Globus pallidus (tissue), 1 donor: ENCODE data around the gene CIDEB.

Source experiments
- DNase-seq: peaks from one replicate; pipeline ENCODE4 v3.0.0-alpha.2; 2015; ENCODE audit warnings: low spot score

CIDEB gene

DNA sequence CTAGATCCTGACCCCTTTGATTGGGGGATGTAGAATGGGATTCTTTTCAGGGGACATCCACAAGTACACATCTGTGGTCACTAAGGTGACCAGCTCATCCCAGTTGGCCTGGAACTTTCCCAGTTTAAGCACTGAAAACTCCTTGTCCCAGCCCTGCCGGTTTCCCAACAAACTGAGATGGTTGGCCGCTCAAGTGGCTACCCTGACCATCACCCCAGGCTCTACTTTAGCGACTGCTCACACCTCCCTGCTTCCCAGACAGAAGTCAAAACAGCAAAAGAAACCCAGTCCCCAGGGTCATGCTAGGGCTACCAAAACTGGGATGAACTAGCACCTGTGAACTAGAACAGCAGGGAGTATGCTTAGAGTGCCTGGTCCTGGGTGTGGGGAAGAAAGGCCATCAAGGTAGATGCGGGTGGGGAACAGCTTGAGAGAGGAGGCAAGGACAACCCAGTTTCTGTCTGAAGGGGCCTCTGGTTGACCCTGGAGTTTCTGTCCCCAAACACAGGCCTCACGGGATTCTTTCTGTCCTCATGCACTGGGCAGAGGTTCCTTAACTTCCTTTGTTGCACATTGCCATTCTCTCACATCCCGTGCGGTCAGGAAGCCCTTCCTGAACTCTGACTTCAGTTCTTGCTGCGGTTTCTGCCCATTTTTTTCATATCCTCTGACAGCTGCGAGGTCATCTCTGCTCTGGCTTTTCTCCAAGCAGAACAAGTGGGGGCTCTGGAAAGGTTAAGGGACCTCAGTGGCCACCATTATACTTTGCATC lies 5.1 kb upstream of the CIDEB start:
- no peak for DNase-seq

DNA sequence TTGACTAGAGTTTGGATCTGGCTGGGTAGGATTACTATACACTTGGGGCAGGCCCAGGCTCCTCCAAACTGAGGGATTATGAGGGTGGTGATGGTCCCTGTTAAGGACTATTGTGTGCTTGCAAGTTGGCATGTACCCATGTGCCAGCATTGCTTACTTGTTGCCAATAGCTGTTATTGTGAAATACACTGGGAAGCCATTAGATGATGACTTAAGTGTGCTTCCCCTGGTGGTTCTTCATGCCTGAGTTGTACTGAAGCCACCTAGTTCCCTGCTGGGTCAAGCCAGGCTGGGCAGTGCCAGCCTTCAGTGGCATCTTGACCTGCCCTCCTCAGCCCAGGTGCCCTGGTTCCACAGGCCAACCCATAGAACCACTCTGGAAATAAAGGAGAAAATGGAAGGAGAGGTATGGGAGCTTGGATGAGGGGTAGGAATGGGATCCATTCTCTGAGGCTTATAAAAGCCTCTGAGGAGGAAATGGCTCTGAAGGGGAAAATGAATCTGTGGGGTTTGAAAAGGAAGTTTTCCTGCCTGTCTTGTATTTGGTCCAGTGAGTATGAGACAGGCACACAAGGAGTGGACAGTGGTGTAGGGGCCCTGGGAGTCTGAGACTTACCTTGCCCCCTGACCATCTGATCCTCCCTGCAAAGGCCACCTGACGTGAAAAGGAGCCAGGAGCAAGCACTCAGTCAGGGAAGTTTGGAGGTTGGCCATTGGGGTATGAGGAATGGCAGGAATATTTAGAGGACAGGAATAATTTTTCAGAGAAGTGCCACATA lies 4.2 kb upstream of the CIDEB start:
- DNase-seq: no peak

DNA sequence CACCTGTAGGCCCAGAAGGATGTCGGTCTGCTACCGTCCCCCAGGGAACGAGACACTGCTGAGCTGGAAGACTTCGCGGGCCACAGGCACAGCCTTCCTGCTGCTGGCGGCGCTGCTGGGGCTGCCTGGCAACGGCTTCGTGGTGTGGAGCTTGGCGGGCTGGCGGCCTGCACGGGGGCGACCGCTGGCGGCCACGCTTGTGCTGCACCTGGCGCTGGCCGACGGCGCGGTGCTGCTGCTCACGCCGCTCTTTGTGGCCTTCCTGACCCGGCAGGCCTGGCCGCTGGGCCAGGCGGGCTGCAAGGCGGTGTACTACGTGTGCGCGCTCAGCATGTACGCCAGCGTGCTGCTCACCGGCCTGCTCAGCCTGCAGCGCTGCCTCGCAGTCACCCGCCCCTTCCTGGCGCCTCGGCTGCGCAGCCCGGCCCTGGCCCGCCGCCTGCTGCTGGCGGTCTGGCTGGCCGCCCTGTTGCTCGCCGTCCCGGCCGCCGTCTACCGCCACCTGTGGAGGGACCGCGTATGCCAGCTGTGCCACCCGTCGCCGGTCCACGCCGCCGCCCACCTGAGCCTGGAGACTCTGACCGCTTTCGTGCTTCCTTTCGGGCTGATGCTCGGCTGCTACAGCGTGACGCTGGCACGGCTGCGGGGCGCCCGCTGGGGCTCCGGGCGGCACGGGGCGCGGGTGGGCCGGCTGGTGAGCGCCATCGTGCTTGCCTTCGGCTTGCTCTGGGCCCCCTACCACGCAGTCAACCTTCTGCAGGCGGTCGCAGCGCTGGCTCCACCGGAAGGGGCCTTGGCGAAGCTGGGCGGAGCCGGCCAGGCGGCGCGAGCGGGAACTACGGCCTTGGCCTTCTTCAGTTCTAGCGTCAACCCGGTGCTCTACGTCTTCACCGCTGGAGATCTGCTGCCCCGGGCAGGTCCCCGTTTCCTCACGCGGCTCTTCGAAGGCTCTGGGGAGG lies 3.1 kb upstream of the CIDEB start, which contains the start of gene LTB4R:
TSS of gene LTB4R (plus strand) at position 857 of the 959 bp plus-strand sequence. CDS start 4,150 bp downstream, outside the sequence.
- peak; percentile 55 for DNase-seq

DNA sequence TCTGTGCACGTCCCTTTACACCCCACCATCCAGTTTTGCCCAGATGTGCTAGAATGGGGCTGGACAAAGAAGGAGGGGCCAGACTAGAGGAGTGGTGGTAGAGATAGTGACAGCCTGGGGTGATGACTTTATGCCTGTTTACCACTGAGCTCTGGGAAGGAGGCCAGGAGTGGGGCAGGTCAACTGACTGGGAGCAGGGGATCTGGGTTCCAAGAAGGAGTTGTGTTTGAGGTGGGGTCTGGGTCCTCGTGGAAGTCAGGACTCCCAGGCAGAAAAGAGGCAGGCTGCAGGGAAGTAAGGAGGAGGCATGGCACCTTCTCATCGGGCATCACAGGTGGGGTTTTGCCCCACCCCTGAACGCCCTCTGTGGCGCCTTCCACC lies 2.5 kb upstream of the CIDEB start:
- DNase-seq: no peak

DNA sequence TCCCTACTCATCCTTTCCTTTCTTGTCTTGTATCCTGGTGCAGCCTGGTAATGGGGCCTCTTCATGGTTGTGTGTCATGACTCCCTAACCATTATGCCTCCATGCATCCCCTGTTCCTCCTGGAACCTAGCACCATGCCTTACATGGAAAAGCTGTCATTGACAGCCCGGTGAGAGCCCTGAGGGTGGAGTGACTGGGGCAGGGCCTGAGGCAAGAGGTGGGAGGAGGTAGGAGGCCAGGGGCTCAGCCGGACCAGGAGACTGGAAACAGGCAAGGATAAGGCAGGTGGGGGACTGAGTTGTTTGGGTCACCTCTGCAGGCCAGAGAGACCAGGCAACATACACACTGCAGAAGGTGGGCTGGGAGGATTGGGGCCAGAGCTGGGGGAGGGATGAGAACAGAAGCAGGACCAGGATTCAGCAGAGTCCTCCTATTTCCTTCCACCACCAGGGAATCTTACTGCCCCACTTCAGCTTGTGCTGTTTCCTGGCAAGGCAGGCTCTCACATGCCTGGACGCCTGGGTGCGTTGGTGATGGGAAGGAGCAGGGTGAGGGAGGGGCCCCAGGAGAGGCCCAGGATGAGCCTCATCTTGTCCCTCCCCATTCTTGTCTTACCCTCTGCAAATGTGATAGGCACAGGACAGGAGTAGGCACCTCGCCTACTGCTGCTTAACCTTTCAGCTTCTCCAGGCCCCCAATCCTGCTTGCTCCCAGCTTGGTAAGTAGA lies 1.9 kb upstream of the CIDEB start, which contains the start of gene LTB4R2:
TSS of gene LTB4R2 (plus strand) at position 603 of the 727 bp plus-strand sequence. CDS start 525 bp downstream, outside the sequence.
- DNase-seq: no peak

DNA sequence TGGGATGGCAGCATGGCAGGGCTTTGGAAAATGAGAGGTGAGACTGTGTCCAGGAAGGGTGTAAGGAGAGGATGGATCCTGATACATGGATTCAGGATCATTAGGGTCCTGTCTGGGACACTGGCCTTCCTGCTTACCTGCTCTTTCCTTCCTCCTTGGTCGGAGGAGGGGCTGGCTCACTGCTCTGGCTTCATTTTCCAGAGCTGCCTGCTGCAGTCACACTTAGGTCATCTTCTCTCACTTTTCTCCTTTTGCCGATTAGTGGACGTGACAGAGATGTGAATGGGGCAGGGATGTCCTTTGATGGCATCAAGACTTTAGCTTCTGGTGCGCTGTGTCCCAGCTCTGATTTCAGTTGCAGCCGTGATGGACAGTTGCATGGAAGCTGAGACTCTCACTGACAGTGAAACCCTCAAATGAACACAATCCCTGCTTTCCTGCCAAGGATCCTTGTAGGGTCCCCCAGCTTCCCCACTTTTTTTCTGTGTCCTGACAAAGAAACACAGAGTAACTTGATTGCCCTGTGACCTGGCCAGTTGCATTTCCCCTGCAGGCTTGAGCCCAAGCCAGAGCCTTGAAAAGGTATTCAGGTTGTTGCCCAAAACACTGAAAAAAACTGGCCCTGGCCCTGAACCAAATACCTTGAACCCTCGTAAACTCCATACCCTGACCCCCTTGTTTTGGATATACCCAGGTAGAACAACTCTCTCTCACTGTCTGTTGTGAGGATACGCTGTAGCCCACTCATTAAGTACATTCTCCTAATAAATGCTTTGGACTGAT lies 756 bp upstream of the CIDEB start:
- no peak for DNase-seq

DNA sequence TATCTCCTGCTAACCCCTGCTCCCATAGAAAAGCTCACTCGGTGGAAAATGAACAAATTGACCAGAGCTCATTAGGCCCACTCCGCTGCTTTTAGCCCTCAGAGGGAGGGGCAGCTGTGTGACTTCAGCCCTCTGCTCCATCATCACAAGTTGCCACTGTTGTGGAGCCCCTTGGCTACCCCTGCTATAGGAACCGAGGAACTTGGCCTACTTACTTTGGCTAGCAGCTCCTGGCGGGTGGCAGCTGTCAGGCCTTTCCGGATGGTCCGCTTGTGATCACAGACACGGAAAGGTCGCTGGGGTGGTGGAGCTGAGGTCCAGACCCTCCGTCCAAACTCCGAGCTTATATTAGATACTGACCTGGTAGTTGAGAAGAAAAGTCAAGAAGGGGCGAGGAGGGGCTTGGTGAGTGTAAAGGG lies 612 bp downstream of the CIDEB start:
- no peak for DNase-seq

DNA sequence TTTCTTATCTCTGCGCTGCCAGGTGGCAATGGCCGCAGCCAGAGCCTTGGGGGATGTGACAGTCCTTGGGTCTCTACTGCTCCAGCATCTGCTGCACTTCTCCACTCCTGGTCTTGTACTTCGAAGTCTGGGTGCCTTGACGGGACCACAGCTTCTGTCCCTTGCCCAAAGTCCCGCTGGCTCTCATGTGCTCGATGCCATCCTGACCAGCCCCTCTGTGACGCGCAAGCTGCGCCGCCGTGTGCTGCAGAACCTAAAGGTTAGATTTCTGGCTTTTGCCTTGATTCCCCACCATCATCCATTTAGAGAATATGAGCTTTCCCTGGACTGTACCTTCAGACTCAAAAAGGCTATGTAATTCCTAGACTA lies 3.8 kb downstream of the CIDEB start:
- no peak for DNase-seq

DNA sequence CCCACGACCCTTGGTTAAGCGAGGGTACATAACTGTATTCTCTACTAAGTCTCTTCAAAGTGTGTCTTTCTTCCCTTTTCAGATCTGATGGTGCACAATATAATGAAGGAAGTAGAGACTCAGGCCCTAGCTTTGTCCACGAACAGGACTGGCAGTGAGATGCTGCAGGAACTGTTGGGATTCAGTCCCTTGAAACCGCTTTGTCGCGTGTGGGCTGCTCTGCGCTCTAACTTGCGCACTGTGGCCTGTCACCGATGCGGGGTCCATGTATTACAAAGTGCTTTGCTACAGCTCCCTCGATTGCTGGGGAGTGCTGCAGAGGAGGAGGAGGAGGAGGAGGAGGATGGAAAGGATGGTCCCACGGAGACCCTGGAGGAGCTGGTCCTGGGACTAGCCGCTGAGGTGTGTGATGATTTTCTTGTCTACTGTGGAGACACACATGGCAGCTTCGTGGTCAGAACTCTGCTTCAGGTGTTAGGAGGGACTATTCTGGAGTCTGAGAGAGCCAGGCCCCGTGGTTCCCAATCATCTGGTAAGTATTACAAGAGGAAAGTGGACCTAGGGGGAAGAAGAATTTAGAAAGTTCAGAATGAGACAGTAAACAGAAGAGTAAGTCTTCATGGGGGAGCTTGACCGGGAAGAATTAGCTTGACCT lies 7.3 kb downstream of the CIDEB start:
- no peak for DNase-seq

DNA sequence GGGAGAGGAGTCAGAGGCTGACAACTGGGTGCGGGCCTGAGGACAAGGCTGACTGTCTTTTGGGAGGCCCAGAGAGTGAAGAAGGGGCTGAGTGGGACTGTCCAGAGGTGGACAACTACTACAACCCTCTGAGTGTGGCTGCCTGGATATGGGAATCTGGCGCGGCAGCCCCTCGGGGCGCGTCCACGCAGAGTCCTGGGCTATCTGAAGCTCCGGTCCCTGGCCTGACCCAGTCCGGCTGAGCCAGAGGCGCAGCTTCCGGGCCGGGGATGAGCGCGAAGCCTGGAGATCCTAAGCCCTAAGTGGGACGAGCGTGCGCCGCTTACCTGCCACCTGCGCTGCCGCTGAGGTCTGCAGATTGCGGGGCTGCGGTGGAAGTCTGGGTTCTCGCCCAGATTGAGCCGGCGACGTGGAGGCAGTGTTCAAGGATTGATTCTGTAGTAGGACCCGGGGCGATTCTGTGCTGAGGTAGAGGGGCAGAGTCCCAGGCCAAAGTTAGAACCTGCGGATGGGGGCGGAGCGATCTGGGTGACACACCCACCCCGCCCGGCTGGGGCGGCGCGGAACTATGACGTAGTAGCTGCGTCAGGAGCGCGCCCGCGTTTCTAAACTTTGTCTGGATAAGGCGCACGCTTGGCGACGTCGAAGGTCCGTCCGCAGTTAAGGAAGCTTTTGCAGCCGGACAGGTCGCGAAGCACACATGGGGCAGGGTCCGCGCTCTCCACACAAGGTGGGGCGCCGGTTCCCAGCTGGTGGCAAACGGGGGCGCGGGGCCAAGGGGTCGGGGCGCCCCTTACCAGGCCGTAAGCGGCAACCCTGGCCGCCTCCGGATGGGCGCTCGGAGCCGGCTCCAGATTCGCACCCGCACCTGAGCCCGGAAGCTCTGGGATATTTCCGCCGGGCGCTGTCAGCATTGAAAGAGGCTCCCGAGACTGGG lies 8.3 kb downstream of the CIDEB start, which contains the start of the genes DHRS1 and NOP9:
TSS of gene DHRS1 (minus strand) at position 526 of the 937 bp plus-strand sequence. CDS start 674 bp downstream, outside the sequence.
TSS of gene NOP9 (plus strand) at position 596 of the 937 bp plus-strand sequence. CDS start at position 701, 105 bp downstream.
- DNase-seq: peak; percentile 80

DNA sequence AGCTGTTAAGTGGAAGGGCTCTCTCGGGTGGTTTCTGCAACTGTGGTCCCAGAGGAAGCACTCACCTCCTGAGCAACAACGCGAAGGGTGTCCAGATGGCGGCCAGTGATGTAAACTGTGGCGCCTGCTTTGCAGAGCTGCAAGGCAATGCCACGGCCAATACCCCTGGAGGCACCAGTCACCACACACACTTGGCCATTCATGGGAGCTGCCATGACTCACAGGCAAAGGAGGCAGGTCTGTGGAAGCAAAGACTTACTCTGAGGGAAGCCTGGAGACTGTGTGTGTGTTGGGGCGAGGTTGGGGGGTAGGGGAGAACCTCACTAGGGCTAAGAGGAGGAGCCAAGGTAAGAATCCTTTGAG lies 8.9 kb downstream of the CIDEB start:
- DNase-seq: no peak

DNA sequence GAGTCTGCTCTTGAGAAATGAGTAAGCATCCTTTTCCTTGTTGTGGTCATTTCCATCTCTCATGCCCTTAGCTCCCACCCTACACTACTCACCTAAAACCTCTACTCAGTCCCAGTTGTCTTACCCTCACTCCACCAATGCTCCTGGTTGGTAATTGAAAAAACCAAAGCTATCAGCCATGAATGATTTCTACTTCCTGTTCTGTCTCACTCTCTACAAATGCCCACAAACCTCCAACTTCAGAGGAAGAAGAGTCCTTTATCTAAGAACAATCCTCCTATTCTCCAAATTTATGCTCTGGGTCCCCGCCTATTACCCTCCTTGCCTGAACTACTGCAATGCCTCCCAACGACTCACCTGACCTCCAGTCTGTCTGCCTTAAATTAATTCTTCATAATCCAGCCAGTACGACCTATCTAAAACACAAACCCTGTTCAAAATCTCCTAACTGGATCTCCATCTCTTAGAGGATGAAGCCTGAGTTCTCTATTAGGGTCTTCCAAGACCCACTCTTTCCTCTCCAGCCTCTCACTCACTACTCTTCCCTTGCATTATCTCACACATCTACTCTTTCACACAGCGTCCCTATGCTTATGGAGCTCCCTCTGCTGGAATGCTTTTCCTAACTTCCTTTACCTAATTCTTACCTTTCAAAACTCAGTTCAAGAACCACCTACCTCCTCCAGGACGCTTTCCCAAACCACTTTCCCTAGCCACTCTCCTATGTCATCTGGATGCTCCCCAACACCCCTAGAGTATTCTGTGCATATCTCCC lies 10.4 kb downstream of the CIDEB start:
- no peak for DNase-seq

DNA sequence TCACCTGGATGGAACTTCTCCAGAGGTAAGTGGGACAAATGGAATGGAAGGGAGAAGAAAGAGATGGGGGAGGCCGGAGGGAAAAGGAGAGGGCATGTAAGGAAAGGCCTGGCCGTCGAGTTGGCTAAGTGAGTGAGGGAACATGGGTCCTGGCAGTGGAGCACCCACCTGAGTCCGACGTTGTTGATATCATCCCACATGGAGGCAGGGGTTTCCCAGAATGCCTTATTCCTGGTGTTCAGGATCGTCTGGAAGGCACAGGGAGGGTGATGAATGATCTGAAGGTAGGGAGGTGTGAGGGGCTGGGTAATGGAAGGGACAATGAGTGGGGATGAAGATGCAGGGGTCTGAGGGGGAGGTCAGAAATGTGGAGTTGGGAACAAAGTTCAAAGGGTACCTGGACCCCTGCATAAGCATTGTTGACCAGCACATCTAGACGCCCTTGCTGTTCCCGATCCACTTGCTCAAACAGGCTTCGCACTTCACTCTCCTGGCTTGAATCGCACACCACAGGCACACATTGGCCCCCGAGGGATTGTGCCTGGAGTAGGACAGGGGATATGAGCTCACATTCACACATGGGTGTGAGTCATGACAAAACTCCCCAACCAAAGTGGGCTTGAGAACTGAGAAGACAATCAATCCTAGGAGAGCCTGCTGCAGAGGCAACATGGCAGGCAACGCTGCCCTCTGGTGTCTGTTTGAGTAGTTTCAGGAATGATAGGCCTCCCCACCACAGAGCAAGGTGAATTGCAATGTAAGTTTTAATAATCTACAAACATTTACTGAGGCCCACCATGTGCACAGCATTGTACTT lies 11.2 kb downstream of the CIDEB start:
- DNase-seq: peak; percentile 60

DNA sequence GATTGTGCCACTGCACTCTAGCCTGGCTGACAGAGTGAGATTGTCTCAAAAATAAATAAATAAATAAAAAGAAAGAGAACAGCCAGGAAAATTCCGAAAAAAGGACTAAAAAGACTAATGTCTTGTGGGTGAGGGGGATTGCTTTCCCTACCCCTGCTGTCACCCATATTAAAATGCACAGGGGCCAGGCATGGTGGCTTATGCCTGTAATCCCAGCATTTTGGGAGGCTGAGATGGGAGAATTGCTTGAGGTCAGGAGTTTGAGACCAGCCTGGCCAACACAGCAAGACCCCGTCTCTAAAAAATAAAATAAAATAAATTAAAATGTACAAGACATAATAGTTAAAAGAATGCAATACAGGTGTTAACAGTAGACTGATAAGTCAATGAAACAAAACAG lies 14.3 kb downstream of the CIDEB start:
- DNase-seq: no peak

DNA sequence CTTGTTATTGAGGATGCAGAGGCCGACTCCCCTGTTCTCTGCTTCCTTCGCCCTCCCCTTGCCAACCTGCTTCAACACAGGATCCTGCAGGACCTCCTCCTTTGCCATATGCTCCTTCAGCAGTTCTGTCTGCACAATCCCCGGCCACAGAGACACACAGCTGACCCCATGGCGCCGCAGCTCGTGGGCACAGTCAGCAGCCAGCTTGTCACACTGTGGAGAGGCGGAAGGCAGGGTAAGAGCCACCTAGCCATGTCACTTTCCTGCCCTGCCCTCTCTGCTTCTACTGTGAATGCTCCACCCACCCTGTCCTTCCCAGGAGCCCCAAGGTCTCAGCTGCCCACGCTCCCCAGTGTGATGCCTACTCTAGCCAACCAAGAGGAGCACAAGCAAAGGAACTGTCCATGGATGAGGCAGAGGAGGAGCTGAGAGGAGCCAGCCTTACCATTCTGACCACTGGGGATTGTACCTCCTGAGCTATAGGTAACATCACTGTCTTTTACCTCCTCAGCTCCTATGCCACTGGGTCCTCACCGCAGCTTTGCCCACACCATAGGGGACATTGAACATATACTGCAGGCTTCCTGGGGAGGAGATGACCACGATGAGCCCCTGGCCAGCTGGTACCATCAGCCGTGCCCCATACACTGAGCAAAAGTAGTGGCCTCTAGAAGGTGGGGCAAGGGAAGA lies 15.5 kb downstream of the CIDEB start:
- DNase-seq: no peak

DNA sequence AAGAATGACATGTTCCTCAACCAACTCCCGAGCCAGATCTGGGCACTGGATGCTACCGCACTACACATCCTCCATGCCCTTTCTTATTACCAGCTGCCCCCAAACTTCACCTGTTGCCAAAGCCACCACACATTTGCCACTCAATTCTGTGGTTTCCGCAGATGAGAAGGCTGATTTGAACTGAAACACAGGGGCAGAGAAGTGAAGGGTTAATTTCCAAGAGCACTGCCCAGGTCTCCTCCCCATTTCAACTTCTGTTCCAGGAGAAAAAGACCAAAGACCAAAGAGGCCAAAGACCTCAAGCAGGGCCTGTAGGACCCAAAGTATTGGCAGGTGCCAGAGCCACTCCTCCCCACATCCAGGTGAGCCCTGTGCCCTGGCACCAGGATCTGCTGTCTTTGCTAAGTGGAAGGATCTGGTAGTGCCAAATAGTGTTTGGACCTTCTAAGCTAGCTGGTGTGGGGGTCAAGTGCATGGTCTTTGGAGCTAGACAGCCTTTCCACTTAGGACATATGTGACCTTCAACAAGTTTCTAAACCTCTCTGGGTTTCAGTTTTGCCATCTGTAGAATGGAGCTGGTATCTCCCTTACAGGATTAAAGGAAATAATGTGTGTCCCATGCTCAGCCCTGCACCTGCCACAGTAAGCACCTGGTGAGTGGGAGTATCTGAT lies 16.2 kb downstream of the CIDEB start:
- no peak for DNase-seq
